Spleen (tissue), 7 donors: ENCODE measurements around the gene DCBLD1.

Experiments used
- CTCF ChIP-seq, 11 experiments: fragments of 200-600 bp in 7 of 11; fragments of 450-650 bp in 4 of 11; sonication (generic) in 4 of 11; IDR thresholded peaks in 8 of 11; conservative IDR thresholded peaks in 3 of 11; 1 replicate in 7 of 11; 2 replicates in 4 of 11; pipeline versions ENCODE4 v1.4.0 to v1.8.0; 2016 to 2021; ENCODE audit warnings: antibody characterized with exemption in 11 of 11, inconsistent platforms in 4 of 11, mild to moderate bottlenecking in 1 of 11
- POLR2AphosphoS5 ChIP-seq, 3 donors: sonication (generic); formaldehyde crosslinking; IDR thresholded peaks; one replicate each; pipeline ENCODE4 v1.5.1; 2017; ENCODE audit warnings: antibody characterized with exemption in 3 of 3
- donor health status: DM: no; HTN: no; CAD: no; lungs with moderate emphysema.
- donor health status: DM: no; HTN: no; CAD: no.
- donor health status: DM: no; HTN: no; CAD: no.

- peak in 2 of 11 experiments; percentile 12 to 13 for TF ChIP-seq CTCF (IDR thresholded peaks at IDR 0.05 in 8 of 11, conservative IDR thresholded peaks at IDR 0.05 in 3 of 11)
- TF ChIP-seq POLR2AphosphoS5 (IDR thresholded peaks at IDR 0.05), result peak; percentile 47 to 74 (median 69)
These were observed at the start of gene DCBLD1 for GRCh38 chr6:117482240-117483003.
